Stimulated activated CD8-positive, alpha-beta memory T cell treated with anti-CD3 and anti-CD28 coated beads, Interleukin-15, amount 100 ng/mL, for 1 hour (primary cell): ENCODE results near the gene BSN.
A peak's percentile ranks its signal among the peaks of the same experiment; 100 is the strongest.

Experiments used
- DNase-seq: peaks from one replicate; pipeline ENCODE4 v3.0.0-alpha.2; 2020; ENCODE audit warnings: low read depth

The BSN gene

DNA sequence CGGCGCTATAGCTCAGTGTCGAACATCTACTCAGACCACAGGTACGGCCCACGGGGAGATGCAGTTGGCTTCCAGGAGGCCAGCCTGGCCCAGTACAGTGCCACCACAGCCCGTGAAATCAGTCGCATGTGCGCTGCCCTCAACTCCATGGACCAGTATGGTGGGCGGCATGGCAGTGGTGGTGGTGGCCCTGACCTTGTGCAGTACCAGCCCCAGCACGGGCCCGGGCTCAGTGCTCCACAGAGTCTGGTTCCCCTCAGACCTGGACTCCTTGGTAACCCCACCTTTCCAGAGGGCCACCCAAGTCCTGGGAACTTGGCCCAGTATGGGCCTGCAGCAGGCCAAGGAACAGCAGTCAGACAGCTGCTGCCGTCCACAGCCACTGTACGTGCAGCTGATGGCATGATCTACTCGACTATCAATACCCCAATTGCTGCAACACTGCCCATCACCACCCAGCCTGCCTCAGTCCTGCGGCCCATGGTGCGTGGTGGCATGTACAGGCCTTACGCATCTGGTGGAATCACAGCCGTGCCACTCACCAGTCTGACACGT lies 101.5 kb downstream of the BSN start:
- no peak for DNase-seq

DNA sequence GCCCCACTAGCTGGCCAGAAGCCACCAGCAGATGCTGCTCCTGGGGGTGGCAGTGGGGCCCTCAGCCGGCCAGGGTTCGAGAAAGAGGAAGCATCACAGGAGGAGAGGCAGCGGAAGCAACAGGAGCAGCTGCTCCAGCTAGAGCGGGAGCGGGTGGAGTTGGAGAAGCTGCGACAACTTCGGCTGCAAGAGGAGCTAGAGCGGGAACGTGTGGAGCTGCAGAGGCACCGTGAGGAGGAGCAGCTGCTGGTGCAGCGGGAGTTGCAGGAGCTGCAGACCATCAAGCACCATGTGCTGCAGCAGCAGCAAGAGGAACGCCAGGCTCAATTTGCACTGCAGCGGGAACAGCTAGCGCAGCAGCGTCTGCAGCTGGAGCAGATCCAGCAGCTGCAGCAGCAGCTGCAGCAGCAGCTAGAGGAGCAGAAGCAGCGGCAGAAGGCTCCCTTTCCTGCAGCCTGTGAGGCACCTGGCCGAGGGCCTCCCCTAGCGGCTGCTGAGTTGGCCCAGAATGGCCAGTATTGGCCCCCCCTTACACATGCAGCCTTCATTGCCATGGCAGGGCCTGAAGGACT lies 102.3 kb downstream of the BSN start:
- DNase-seq: no peak

DNA sequence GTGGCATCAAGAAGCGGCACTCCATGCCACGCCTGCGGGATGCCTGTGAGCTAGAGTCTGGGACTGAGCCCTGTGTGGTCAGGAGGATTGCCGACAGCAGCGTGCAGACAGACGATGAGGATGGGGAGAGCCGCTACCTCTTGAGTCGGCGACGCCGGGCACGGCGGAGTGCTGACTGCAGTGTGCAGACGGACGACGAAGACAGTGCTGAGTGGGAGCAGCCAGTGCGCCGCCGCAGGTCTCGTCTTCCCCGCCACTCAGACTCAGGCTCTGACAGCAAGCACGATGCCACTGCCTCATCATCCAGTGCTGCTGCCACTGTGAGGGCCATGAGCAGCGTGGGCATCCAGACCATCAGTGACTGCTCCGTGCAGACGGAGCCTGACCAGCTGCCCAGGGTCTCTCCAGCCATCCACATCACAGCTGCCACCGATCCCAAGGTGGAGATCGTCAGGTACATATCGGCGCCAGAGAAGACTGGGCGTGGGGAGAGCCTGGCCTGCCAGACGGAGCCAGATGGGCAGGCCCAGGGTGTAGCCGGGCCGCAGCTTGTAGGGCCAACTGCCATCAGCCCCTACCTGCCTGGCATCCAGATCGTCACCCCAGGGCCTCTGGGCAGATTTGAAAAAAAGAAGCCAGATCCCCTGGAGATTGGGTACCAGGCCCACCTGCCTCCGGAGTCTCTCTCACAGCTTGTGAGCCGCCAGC lies 103.1 kb downstream of the BSN start:
- no peak for DNase-seq

DNA sequence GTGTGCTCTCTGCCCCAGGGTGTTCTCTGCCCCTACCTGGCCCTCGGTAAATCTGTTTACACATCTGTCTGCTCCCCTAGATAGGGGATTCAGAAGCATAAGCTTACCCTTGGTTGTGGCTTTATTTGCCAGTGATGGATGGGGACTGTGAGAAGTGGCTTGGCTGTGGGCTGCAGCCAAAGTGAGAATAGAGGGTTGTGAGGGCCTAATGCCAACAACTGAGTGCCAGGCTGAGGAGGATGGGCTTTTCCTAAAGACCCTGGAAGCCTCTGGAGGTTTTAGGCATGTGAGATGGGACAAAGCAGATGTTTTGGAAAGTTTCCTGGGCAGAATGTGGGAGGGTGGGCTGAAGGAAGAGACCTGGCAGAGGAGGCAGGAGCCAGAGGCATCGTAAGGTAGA lies 104.4 kb downstream of the BSN start:
- DNase-seq: no peak

DNA sequence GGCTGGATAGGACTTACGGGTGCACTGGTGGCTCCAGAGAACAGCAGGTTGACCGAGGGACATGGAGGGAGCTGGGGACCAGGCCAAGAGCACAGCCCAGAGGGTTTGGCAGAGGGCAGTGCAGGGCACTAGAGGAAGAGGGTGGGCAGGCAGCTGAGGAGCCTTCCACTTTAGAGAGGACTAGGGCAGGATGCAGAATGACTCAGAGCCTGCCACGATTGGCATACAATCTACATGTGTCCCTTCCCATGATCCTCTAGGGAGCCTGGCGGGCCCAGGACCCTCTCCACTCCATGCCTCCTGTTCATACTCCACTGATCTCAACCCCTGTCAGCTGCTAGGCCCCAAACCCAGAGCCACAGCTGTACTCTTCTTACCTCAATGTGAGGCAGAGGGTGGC lies 105.5 kb downstream of the BSN start:
- no peak for DNase-seq

DNA sequence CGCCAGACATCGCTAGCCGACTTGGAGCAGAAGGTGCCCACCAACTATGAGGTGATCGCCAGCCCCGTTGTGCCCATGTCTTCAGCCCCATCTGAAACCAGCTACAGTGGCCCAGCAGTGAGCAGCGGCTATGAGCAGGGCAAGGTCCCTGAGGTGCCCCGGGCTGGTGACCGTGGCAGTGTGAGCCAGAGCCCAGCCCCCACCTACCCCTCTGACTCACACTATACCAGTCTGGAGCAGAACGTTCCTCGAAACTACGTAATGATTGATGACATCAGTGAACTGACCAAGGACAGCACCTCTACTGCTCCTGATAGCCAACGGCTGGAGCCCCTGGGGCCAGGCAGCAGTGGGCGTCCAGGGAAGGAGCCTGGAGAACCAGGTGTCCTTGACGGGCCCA lies 107.0 kb downstream of the BSN start:
- DNase-seq: no peak

DNA sequence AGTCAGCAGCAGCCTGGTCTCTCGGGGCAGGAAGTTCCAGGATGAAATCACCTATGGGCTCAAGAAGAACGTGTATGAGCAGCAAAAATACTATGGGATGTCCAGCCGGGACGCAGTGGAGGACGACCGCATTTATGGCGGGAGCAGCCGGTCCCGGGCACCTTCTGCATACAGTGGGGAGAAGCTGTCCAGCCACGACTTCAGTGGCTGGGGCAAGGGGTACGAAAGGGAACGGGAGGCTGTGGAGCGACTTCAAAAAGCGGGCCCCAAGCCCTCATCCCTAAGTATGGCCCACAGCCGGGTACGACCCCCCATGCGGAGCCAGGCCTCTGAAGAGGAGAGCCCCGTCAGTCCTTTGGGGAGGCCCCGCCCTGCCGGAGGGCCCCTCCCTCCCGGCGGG lies 107.7 kb downstream of the BSN start:
- no peak for DNase-seq

DNA sequence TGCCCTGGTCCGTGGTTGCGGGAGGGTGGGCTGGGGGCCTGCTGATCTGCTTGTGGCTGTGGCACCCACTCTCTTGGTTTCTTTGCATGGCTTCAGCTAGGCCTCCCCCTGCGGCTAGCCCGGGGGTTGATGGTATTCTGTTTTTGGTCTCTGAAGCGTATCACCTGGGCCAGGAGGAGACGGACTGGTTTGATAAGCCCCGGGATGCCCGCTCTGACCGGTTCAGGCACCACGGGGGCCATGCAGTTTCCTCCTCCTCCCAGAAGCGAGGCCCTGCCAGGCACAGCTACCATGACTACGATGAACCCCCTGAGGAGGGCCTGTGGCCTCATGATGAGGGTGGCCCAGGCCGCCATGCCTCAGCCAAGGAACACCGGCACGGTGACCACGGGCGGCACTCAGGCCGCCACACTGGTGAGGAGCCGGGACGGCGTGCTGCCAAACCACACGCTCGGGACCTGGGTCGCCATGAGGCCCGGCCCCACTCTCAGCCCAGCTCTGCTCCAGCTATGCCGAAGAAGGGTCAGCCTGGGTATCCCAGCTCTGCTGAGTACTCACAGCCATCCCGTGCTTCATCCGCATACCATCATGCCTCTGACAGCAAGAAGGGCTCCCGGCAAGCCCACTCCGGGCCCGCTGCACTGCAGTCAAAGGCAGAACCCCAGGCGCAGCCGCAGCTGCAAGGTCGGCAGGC lies 108.6 kb downstream of the BSN start:
- DNase-seq: no peak

DNA sequence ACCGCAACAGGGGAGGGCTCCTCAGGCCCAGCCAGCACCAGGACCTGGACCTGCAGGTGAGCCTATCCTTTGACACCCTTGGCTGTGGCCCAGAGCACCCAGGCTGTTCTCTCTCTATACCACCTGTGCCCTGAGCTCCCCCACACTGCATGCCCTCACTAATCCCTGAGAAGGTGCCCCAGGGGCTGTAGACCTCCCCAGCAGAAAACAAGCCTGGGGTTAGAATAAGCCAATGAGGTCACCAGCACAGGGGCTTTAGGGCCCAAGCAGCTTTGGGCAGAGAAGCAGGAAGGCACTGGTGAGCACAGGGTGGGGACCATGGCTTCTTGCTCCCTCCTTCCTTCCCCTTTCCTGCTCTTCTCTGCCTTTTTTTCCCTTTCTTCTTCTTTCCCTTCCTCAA lies 109.6 kb downstream of the BSN start:
- DNase-seq: no peak

DNA sequence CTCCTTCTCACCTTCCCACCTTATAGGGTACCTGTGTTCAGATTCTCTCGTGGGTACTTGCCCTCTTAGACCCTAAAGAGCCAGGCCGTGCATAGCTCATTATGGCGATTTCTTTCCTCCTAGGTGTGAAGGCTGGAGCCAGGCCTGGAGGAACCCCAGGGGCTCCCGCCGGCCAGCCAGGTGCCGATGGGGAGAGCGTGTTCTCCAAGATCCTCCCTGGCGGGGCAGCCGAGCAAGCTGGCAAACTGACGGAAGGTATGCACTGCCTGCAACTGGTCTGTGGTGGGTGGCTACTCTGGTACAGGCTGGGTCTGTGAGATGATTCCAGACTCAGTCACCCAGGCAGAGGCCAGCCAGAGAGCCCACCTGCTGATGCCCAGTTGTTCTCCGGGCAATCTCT lies 110.0 kb downstream of the BSN start:
- no peak for DNase-seq

DNA sequence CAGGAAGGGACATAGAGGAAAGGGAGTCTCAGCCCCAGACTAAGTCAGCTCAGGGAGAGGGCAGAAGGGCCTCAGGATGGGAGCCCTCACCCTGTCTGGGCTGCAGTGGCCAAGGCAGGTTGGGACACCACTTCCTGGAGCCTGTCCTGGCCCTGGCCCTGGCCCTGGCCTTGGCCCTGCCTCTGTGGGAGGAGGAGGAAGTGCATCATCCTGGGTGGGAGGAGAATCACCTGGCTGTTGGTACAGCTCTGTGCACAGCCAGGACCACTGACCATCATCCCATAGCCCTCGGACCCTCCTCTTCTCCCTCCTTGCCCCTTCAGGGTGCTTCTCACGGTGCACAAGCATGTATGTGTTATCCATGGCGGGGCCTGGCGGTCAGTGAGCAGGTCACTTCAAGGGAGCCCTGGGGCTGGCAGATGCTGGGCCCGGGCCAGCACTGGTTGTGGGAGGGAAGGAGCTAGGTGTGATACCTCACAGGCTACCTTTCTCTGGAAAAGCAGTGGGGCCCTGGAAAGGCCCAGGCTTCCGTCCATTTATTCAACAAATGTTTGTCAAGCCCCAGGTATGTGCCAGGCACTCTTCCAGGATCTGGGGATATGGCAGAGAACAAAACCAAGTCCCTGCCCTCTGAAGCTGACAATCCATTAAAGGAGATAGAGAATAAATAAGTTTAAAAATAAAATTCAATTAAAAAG lies 111.7 kb downstream of the BSN start:
- no peak for DNase-seq

DNA sequence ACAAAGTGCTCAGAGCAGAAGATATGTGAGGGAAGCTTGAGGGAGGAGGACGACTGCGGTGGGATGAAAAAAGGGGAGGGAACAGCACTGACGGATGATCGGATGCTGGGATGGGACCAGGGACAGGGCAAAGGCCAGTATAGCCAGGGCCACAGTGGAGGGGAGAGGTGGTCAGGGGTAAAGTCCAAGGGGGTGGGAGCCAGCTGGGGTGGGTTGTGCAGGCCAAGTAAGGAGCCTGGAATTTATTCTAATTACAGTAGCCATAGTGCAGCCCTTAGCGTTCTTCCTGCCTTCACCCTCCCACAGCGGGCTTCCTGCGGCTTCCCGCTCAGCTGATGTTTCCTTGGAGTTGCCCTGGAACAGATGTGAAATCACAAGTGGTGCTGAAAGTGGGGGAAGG lies 112.3 kb downstream of the BSN start:
- DNase-seq: no peak

DNA sequence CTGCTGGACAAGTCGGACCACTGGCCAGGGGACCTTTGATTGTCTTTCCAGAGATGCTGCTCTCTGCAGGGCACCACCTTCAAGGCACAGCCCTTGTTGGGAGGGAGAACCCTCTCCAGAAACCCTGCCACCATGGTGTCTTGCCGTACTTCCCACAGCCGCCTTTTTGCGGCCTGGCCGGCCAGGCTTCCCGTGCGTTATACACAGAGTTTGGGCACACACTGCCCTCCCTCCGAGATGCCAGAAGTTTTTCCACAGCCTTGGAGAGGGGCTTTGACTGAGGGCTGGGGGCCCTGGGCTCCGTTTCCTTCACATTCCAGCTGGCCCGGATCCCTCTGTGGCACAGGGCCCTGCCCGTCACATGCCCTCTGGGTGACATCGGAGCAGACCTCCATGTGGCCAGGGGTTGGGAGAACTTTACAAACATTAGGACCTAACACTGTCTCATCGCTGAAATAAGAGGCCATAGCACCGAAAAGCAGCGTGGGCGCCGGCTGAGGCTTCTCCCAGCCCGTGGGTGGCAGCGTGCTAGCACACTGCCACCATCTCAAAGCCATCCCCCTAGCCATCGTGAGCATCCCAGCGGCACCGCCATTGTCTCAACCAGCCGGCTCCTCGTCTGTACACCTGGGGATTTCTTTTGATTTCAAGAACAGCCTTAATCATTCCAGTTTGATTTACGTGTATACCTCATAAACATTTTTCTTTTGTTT lies 113.6 kb downstream of the BSN start:
- DNase-seq: no peak

DNA sequence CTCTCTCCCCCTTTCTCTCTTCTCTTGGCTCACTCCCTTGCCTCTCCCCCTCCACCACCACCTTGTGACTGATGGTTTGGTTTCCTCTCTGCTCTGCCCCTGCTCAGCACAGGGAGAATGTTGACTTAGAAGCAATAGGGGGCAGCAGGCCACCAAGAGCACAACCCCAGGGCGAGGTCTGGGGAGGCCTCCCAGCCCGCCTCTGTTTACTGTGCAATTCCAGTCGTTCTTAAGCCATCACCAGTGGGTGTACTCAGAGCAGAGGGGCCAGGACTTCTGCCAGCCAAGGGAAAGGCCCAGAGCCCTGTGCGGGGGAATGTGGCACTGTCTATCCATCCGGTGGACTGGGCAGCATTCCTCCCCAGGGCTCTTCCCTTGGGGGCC lies 114.1 kb downstream of the BSN start:
- no peak for DNase-seq

DNA sequence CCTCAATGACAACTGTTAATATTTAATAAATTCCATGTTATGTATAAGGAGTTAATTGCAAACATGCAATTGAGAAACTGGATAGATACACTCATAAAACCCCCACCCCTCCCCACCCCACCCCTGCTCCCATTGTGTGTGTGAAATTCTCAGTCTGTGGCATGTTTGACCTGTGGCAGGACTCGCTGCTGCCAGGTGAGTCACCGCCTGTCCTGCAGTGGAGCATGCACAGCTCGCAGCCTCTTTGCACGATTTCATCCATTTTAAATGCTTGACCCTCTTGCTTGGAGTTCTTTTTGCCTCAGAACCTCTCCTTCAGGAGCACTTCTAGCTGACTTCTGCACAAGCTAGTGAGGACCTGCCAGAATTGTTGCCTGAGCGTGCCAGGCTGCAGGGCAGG lies 114.6 kb downstream of the BSN start:
- no peak for DNase-seq

DNA sequence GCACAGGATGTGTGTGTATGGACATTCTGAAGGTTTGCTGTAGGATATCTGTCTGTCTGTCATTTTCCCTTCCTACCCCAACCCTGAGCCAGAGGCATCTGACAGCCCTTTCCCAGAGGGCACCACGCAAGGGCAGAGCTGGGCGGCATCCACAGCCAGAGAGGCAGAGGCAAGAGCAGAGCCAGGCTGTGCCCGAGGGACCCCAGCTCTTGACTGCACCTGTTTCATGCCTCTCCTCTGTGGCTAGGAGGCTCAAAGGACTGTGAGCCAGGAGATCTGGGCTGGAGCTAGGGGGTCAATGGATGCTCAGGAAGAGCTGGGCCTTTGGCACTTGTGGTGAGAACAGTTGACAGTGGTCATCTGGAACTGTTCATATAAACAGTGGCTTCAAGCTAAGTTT lies 115.1 kb downstream of the BSN start:
- no peak for DNase-seq

DNA sequence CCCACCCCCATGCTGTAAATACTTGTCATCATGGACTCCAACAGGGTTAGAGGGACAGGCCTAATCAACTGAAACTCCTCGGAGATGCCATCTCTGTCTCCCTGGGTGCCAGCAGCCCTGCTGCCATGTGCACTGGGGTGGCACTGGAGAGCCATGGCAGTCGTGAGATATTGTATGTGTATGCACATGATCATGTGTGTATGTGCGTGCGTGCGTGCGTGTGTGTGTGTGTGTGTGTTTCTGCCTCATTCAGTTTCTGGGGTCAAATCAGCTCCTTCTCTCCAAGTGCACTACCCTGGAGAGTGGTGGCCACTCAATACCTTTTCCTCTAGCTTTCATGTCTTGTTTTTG lies 116.6 kb downstream of the BSN start:
- DNase-seq: no peak

DNA sequence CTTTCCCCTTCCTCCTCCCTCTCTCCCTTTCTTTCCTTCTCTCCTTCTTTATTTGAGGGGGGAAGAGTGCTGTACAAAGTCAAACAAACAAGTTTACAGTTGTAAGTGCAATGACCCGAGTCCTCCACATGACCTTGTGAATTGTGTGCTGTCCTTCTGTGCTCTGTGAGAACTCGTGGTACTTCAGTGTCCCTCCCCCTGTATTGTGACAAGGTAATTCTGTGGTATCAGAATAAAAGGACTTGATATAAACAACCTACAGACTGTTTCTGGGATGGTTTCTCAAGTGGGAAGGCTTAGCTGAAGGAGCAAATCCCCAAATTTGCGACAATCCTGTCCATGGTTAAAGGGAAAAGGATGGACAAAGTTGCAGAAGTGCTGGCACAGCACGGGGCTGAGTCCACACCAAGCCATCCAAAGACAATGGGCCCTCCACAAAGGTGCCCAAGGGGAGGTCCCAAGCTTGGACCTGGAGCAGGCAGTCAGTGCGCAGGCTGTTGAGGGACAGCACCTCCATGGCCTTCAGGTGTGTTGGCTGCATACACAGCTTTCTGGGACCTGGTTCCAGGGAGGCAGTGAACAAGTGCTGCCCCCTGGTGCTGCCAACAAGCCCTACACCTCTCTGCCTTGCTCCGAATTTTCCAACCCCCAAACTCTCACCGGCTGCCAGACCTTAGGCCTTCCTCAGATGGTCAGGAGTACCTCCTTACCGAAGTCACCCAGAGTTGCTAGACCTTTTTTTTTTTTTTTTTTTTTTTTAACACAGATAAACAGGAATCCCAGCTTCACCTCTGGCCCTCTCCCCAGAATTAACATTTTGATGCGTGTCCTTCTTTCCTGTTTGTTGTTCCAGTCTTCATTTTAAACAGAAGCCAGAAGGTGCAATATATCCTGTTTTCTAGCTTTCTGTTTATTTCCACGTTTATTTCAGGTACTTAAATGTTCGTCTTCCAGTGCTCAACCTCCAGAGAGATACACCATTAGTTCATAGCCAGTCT lies 117.3 kb downstream of the BSN start:
- DNase-seq: peak; percentile 57

DNA sequence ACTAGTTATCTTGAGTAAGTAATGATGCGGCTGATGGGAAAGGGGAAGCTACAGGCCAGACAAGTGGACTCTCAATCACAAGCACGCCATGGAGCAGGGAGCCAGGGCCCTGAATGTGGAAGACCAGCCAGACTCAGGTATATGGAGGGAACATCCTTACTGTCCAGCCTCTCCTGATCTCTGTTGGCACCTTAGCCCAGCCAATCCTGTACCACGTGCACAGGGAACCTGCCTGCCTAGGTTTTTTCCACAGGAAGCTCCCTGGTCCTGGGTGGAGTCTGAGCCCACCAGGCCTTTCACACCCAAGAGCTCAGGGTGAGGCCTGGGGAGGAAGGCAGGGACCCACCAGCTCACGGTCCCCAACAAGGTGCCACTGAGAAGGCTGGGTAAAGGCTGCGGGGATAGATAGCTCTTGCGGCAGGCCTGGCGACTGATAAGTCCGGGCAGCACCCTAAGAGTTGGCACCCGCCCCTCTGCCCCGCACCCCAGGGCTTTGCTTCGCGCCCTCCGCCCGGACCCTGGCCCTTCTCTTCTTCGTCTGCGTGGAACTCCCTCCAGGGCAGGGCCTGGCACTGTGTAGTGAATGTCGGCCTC lies 118.9 kb downstream of the BSN start:
- DNase-seq: no peak

DNA sequence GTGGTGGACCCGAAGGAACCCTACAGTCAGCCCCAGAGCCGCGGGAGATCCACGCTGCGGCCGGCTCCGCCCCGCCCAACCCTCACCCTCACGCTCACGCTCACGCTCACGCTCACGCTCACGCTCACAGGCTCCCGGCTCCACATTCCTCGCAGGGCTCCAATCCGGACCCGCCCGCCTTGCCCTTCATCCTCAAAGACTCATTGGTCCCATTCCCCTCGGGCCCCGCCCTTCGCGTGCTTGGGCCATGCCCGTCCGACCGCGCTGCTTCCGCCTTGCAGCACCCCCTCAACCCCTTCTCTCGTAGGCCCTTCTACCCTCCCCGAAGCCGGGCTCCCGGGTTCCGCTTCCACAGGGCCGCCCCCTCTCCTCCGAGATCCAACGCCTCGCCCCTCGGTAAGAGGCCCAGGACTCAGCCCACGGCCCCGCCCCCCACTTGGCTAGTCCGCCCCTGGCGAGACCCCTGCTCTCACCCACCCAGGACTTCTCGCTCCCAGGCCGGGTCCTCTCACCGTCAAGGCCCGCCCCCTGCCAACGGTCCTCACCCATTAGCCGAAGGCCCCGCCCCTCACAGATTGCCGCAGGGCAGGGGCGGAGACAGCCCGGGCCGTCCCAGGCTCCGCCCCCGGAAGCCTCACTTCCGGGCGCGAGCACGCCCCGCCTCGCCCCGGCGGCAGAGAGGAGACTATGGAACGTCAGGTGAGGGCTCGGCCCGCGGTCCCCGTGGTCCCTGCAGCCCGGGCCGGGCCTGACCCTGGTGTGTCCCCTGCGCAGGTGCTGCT lies 119.6 kb downstream of the BSN start, which contains the start of gene APEH:
Gene APEH, plus strand, starts transcription at position 637 of the 782 bp plus-strand sequence. Its CDS starts 51 bp downstream, at position 688.
- DNase-seq: peak; percentile 92
